GM19467 (cell line): ENCODE measurements around the gene POMZP3.
"Not testable (repeated sequence)": the region's sequence is repeated elsewhere in the genome, so short reads cannot be mapped to it uniquely, and the experiment has no call there.

ENCODE experiments used
- ATAC-seq: cut with Tn5 transposase; IDR thresholded peaks from one replicate; pipeline ENCODE4 v1.9.1; 2021; ENCODE audit warnings: mild to moderate bottlenecking, moderate library complexity; ENCODE audit not compliant: unreplicated experiment

POMZP3 gene

DNA sequence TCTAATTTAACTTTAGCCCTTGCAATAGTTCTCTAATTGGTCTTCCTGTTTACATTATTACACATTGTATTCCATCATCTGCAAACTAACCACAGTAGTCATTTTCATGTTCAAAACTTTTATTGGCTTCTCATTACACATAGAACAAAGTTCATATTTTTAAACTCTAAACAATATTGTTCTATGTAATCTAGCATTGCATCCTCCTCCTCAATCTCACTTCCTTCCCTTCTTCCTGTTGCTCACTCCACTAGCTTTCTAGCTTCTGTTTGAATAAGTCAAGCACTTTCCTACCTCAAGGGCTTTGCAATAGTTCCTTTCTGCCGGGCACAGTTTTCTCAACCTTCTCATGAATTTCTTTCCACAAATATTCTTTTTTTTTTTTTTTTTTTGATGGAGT lies 38.5 kb downstream of the POMZP3 start:
- ATAC-seq: not testable (repeated sequence)

DNA sequence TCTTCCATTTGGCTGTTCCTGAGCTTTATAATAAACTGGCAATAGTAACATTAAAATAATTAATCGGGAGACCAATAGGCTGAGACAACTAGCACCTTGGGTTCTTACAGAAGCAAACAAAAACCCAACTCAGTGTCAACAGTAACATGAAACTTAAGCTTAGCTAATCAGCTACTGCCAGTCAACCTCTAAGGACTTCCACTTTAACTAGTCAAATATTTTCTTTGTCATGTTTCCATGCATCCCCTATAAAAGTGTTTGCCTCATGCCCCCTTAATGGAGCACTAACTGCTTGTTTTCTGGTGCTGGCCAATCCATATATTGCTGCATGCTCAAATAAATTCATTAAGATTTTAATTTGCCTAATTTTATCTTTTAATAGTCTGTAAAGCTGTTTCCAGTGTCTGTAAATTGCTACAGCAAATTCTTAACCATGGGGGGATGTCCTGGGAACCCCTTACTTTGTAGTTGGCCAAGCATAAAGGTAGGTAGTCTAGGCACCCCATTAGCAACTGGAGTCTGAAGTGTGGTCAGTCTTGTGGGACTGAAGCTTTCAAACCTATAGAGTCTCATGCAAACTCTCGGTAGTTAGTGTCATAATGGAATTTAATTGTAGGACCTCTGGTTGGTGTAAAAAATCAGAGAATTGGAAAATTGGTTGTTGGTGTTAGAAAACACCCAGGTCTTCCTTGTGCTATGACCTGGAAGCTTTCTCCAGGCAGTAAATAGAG lies 40.3 kb downstream of the POMZP3 start:
- not testable (repeated sequence) for ATAC-seq

DNA sequence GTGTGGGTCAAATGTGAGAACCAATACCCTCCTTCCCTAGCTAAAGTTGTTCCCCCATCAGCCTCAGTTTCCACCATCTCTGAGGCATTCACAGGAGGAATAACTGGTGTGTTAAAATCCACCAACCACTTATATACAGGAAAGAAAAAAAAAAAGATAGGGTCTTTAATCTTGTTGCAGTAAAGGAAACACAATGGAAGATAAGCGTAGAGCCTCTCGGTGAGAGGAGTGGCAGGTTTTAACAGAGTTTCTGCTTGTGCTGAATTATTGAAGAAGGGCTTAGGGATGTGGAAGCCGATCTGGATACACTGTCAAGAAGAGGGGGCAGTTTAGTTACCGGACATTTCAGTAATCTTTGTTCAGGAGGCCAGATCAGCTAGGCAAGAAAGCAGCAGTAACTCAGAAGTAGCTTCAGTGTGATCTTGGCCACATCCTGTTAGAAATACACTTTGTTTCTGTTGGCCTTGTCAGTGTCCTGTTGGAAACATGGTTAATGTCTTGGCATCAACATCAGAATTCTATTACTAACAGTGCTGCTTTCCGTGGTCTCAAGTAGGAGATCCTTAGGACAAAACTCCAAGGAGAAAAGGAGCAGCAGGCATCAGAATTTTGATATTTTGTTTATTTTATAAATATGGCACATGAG lies 43.3 kb downstream of the POMZP3 start:
- ATAC-seq: not testable (repeated sequence)

DNA sequence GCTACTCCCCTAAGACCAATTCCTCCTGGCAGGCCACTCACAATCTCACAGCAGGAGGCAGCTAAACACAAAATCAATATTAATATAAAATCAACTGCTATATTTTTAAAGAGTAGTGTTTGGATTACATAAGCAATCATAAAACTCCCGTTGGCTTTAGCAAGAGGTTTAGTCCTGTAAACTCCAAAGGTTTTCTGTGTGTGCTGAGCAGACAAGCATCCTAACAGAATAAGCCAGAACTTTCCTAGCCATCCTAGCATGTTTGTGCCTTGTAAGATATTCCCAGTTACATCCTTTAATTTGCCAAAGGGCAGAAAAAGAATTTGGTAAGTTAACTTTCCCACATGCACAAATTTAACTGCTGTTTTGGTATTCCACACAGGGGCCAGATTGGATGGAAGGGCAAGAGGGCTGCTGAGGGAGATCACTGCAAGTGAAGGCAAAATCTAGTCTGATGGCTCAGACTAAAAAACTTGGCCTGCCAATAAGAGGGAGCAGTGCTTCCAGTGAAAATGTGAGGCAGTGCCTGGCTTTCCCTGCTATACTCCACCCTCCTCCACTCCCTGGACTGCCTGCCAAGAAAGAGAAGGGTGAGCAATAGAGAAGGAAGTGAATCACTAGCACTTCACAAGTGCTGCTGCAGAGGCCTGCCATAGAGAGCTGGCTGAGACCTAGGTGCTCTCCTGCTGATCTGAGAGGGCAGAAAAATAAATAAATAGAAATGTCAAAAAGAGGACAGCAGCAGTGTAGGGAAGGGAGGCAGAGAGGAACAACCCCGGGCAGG lies 44.0 kb downstream of the POMZP3 start:
- ATAC-seq: not testable (repeated sequence)

DNA sequence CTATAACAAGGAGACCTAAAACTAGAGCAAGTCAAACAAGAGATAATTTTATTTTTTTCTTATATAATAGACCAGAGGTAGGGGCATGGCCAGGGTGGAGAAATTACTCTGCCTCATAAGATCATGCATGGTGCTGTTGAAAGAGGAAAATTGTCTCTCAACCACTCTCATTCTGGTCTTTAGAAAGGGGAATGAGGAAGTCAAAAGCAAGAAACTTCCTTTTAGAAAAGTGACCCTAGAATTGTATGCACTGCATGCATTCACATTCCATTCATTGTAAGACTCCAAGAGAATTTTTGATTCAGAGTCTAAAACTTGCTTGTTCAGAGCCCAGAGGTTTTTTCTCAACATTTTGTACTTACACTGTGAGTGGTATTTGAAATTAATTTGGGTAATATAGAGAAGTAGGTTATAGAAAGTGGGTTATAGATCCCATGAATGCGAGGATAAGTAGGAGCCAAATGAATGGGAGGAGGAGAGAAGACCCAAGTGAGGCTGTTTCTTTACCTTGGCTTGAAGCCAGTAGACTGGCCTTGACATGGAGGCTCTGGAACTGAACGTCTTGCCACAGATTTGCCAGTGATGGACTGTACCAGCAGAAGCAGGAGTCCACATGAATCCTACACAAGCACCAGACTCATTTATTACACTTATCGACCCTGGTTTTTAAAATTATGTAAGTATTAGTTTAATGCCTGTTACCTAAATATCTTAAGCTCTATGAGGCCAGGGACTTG lies 51.0 kb downstream of the POMZP3 start:
- ATAC-seq: not testable (repeated sequence)

DNA sequence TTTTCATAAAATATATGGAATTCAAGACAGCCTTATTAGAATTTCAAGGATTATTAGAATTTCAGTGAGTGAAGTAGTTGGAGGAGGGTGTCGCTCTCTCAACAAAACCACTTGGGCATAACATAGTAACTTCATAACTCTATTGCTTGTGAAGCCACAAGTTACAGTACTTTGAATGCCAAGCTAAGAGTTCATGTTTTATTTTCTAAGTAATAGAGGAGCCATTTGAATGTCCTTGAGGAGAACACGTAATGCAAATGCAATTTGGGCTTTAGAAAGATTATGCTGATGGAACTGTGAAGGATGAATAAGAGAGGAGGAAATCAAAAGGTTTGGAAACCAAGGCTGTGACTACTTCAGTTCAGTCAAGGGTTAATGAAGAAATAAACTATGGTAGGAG lies 51.6 kb downstream of the POMZP3 start:
- ATAC-seq: not testable (repeated sequence)

DNA sequence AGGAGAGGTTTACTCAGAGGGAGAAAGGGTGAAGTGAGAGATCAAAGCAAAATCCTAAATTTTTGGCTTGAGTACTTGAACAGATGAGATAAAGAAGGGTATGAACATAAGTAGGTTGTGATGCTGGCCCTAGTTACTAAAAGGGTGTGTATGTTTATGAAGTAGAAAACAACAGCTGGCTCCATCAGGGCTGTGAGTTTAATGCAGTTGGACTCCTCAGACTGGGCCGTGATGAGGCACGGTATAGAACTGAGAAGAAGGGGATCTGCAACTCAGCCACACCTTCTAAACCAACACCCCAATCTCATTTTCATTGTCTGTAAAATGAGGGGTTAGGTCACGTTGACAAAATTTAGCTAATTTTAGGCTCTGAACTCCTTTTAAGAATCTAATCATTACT lies 54.8 kb downstream of the POMZP3 start:
- not testable (repeated sequence) for ATAC-seq

DNA sequence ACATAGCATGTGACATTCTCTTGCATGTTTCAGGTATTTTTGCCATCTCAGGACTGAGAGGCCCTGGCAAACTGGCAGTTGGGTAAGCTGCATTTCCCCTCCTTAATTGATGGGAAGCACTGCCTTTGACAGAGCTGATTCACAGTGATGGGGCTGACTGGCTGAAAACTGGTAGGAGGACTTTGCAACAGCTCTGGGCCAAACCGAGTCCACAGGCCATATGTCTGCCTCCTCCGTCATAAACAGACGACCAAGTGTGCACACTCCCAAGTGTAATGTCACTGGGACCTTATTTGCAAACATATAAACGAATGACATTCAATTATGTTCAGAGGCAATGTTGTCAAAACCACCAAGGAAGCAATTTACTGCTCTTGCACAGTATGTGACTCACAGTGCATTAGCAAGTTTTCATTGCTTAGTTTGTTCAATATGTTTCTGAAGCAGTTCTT lies 56.7 kb downstream of the POMZP3 start:
- not testable (repeated sequence) for ATAC-seq

DNA sequence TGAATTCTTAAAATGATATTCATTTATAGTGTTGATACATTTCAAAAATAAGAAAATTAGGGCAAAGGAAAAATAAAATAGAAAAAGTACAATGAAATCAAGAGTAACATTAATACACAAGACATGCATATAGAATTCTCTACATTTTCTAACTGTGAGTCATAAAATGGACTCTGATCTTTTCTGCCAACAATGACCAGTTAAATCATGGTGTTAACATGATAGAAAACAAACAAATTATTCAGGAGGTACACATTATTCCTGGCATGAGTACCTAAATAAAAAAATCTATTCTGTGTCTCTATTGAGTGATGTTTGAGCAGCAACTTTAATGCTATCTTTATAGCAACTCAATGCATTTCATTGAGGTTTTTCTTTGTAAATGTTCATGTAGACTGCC lies 58.3 kb downstream of the POMZP3 start:
- ATAC-seq: not testable (repeated sequence)

DNA sequence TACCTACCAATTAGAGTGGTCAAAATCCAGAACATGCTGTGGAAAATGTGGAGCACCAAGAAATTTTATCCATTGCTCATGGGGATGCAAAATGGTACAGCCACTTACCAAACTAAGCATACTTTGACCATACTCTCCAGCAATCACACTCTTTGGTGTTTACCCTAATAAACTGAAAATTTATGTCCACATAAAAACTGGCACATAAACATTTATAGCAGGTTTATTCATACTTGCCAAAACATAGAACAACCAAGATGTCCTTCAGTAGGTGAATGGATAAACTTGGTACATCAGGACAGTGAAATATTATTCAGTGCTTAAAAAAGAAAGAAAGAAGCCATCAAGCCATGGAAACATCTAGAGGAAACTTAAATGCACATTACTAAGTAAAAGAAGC lies 59.3 kb downstream of the POMZP3 start:
- not testable (repeated sequence) for ATAC-seq

DNA sequence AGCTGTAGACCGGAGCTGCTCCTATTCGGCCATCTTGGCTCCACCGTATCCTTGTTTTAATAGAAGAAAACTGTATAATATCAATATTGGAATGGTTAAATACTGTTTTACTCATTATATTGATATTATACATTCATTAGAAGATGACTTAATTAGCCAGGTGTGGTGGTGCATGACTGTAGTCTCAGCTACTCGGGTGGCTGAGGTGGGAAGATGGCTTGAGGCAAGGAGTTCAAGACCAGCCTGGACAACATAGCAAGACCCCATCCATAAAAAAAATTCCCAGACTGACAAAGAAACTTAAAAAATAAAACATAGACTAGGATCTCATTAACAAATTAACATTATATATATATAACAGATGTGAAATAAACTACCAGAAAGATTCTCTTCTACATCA lies 59.8 kb downstream of the POMZP3 start:
- ATAC-seq: not testable (repeated sequence)

DNA sequence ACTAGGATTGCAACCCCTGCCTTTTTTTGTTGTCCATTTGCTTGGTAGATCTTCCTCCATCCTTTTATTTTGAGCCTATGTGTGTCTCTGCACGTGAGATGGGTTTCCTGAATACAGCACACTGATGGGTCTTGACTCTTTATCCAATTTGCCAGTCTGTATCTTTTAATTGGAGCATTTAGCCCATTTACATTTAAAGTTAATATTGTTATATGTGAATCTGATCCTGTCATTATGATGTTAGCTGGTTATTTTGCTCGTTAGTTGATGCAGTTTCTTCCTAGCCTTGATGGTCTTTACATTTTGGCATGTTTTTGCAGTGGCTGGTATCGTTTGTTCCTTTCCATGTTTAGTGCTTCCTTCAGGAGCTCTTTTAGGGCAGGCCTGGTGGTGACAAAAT lies 62.1 kb downstream of the POMZP3 start:
- not testable (repeated sequence) for ATAC-seq

DNA sequence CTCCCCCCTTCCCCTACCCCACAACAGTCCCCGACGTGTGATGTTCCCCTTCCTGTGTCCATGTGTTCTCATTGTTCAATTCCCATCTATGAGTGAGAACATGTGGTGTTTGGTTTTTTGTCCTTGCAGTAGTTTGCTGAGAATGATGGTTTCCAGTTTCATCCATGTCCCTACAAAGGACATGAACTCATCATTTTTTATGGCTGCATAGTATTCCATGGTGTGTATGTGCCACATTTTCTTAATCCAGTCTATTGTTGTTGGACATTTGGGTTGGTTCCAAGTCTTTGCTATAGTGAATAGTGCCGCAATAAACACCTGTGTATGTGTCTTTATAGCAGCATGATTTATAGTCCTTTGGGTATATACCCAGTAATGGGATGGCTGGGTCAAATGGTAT lies 65.7 kb downstream of the POMZP3 start:
- ATAC-seq: not testable (repeated sequence)

DNA sequence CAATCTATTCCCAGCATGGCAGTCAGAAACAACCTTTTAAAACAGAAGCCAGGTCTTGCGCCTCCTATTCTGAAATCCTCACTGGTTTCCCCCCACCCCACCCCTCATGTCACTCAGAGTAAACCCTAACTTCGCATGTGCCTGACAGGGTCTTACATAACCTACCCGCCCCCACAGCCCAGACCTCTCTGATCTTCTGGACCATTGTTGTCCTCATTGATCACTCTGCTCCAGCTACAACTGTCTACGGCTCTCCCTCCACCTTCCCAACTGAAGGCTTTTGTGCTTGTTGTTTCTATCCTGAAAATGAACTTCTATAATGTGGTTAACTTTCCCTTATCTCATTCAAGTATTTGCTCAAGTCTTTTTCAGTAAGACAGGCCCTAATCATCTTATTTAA lies 66.9 kb downstream of the POMZP3 start:
- ATAC-seq: not testable (repeated sequence)
